CD14-positive monocyte (primary cell): ENCODE measurements around the gene AMBRA1. TPM values are rescaled to one million over a fixed set of nuclear protein-coding genes. Genes with fewer than 3 reads are reported as not detected.
"Not testable (repeated sequence)": the region's sequence is repeated elsewhere in the genome, so short reads cannot be mapped to it uniquely, and the experiment has no call there.

ENCODE experiments used
- DNase-seq, 3 donors: peaks; one replicate each; pipeline ENCODE4 v3.0.0-alpha.2; 2011 to 2022
- H2AFZ ChIP-seq: 2 replicates; pipeline ENCODE4 v1.6.0; 2012; ENCODE audit warnings: mild to moderate bottlenecking, low read depth, low read length, inconsistent platforms; ENCODE audit not compliant: insufficient read depth, poor library complexity, severe bottlenecking
- H3K27ac ChIP-seq, 2 donors: 1 replicate in 1 of 2; 2 replicates in 1 of 2; pipeline ENCODE4 v1.5.1; 2012 to 2013; ENCODE audit warnings: low read length in 2 of 2, control low read depth in 1 of 2, inconsistent platforms in 1 of 2, low read depth in 1 of 2, mild to moderate bottlenecking in 1 of 2
- H3K27me3 ChIP-seq, 2 donors: one replicate each; pipeline versions ENCODE4 v1.6.0 to v1.6.1; 2011 to 2013; ENCODE audit warnings: low read length in 2 of 2; ENCODE audit not compliant: control insufficient read depth in 2 of 2, insufficient read depth in 2 of 2
- H3K36me3 ChIP-seq, 2 donors: replicated peaks in 1 of 2; 1 replicate in 1 of 2; 2 replicates in 1 of 2; pipeline versions ENCODE4 v1.5.1 to v1.6.1; 2012 to 2013; ENCODE audit warnings: low read length in 2 of 2, control low read depth in 1 of 2, inconsistent platforms in 1 of 2, mild to moderate bottlenecking in 1 of 2; ENCODE audit not compliant: insufficient read depth in 2 of 2, control insufficient read depth in 1 of 2
- H3K4me1 ChIP-seq, 2 donors: 1 replicate in 1 of 2; 2 replicates in 1 of 2; pipeline versions ENCODE4 v1.5.1 to v1.6.1; 2012 to 2013; ENCODE audit warnings: low read length in 2 of 2, control low read depth in 1 of 2, inconsistent platforms in 1 of 2, mild to moderate bottlenecking in 1 of 2, moderate library complexity in 1 of 2; ENCODE audit not compliant: insufficient read depth in 2 of 2, control insufficient read depth in 1 of 2
- H3K4me2 ChIP-seq: replicated peaks from 2 replicates; pipeline ENCODE3; 2012; ENCODE audit warnings: low read length, moderate library complexity, mild to moderate bottlenecking; ENCODE audit not compliant: poor library complexity, severe bottlenecking; ENCODE audit errors: extremely low read depth
- H3K4me3 ChIP-seq, 3 experiments: fragments of 200-600 bp in 1 of 3; sonication (generic) in 1 of 3; replicated peaks in 1 of 3; 1 replicate in 2 of 3; 2 replicates in 1 of 3; pipeline ENCODE4 v1.5.1; 2011 to 2013; ENCODE audit warnings: low read length in 3 of 3, mild to moderate bottlenecking in 3 of 3, control low read depth in 2 of 3, low read depth in 2 of 3, inconsistent platforms in 1 of 3, moderate library complexity in 1 of 3
- H3K79me2 ChIP-seq: 2 replicates; pipeline ENCODE4 v1.6.0; 2012; ENCODE audit warnings: mild to moderate bottlenecking, control low read depth, inconsistent platforms, low read length, moderate library complexity; ENCODE audit not compliant: insufficient read depth
- H3K9ac ChIP-seq: 2 replicates; pipeline ENCODE4 v1.6.0; 2017; ENCODE audit warnings: low read length, mild to moderate bottlenecking; ENCODE audit not compliant: insufficient read depth, poor library complexity, severe bottlenecking
- H3K9me3 ChIP-seq, 2 donors: replicated peaks in 1 of 2; 1 replicate in 1 of 2; 2 replicates in 1 of 2; pipeline versions ENCODE4 v1.5.1 to v1.6.1; 2012 to 2013; ENCODE audit warnings: low read length in 2 of 2, control low read depth in 1 of 2; ENCODE audit not compliant: control insufficient read depth in 1 of 2, insufficient read depth in 1 of 2
- H4K20me1 ChIP-seq: 2 replicates; pipeline ENCODE4 v1.6.0; 2012; ENCODE audit warnings: mild to moderate bottlenecking, low read length, control low read depth, moderate library complexity; ENCODE audit not compliant: insufficient read depth
- H3K27ac Mint-ChIP-seq, 7 donors: one replicate each; pipeline ENCODE4 v1.8.0; 2020; ENCODE audit warnings: mild to moderate bottlenecking in 7 of 7, mixed read lengths in 7 of 7, moderate library complexity in 6 of 7, inconsistent platforms in 2 of 7
- H3K27me3 Mint-ChIP-seq, 3 donors: one replicate each; pipeline ENCODE4 v1.8.0; 2021 to 2022; ENCODE audit warnings: low read depth in 3 of 3, mild to moderate bottlenecking in 3 of 3, mixed read lengths in 3 of 3, moderate library complexity in 3 of 3, inconsistent platforms in 1 of 3
- H3K36me3 Mint-ChIP-seq, 2 donors: one replicate each; pipeline ENCODE4 v1.8.0; 2020; ENCODE audit warnings: mixed read lengths in 2 of 2, inconsistent platforms in 1 of 2, mild to moderate bottlenecking in 1 of 2
- H3K4me1 Mint-ChIP-seq: one replicate; pipeline ENCODE4 v1.8.0; 2020; ENCODE audit warnings: mild to moderate bottlenecking, mixed read lengths
- H3K4me3 Mint-ChIP-seq, 2 donors: one replicate each; pipeline ENCODE4 v1.8.0; 2020; ENCODE audit warnings: mild to moderate bottlenecking in 2 of 2, mixed read lengths in 2 of 2, moderate library complexity in 1 of 2
- H3K9me3 Mint-ChIP-seq, 7 donors: one replicate each; pipeline ENCODE4 v1.8.0; 2020 to 2022; ENCODE audit warnings: mixed read lengths in 7 of 7, mild to moderate bottlenecking in 6 of 7, moderate library complexity in 6 of 7, inconsistent platforms in 2 of 7
- CTCF ChIP-seq: fragments of 200-600 bp; IDR thresholded peaks from one replicate; pipeline ENCODE4 v1.8.0; 2022; ENCODE audit warnings: antibody characterized with exemption, mild to moderate bottlenecking
- WGBS: methylation state at CpG from one replicate; pipeline ENCODE4 v1.1.5; 2013; ENCODE audit warnings: missing lambda C conversion rate; ENCODE audit not compliant: insufficient coverage; 5-methylcytosine and 5-hydroxymethylcytosine counted together
- intact Hi-C, 2 donors: fragments of 100-400 bp; cut with micrococcal nuclease; formaldehyde crosslinking; loops; one replicate each; pipeline versions ENCODE4 v1.15.0 to v1.15.1; 2023
- polyA plus RNA-seq, 3 donors: library from polyadenylated mRNA; depleted of rRNA in 1 of 3; unstranded in 2 of 3; stranded (reverse) in 1 of 3; fragments of 300-500 nt in 2 of 3; fragments of >200 nt in 1 of 3; fragmentation: Illumina TruSeq in 2 of 3; gene quantifications; 1 replicate in 2 of 3; 2 replicates in 1 of 3; pipeline ENCODE4 v1.2.3, GENCODE V29; 2012 to 2021

The AMBRA1 gene
- polyA plus RNA-seq, 3 donors: 2.1 to 6.1 (median 3.8) TPM

DNA sequence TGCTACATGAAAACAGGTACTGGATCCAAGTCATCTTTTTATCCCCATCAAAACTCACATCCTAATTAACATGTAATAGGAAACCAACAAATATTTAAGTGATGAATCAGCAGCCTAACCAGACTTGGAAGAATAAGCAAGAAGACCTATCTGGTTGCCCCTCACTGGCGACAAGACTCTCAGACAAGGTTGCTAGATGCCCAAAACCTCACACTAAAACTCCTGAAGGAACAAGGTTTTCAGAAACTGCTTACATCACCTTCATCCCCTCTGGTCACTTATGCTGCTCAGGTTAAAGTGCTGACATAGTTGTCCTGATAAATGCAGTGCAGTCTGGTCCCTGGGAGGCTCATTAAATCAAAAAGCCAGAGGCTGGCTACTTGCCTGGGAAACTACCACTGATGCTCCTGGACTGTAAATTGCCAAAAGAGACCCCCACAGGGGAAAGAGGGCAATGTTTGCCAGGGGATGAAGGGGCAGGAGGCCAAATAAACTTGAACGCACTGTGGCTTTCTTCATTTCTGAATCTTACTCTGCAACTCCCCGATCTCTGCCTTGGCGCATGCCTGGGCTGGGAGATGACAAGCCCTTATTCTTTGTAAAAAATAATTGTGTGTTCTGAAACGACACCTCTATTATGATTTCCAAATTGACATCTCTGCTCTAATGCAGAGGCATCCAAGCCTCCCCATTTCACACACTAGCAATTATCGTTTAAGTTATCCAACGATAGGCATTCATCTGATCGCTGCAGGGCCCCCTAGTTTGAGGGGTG is 72.7 kb downstream of the AMBRA1 start:
- Mint-ChIP-seq H3K9me3 (peaks cover 0 to 6% (median 0%) of the 10 kb centered on the region in 7 donors), H3K36me3 (peaks cover 2 to 14% of the 10 kb centered on the region in 2 donors), H3K4me1 (peaks cover 33% of the 10 kb centered on the region), H3K27me3 (peaks cover 0 to 2% (median 0%) of the 10 kb centered on the region in 3 donors), H3K27ac (peak overlapping the region in 1 of 7 donors; percentile 5), H3K4me3 (no peak overlapping the region)
- Histone ChIP-seq H3K27me3 (no peaks in the 10 kb centered on the region), H3K79me2 (peaks cover 45% of the 10 kb centered on the region), H3K36me3 (no peaks in the 10 kb centered on the region), H3K9me3 (no peaks in the 10 kb centered on the region), H2AFZ (no peak overlapping the region), H3K9ac (no peak overlapping the region), H3K4me3 (no peak overlapping the region), H3K27ac (no peak overlapping the region), H3K4me2 (no peak overlapping the region), H4K20me1 (peaks cover 56% of the 10 kb centered on the region), H3K4me1 (peaks cover 2 to 7% of the 10 kb centered on the region in 2 donors)
- intact Hi-C loops: no loop called here
- 89% methylated on average over 1 of the region's 8 CpGs for WGBS
- TF ChIP-seq CTCF: no peak
- DNase-seq: no peak

- no peaks in the 10 kb centered on the region for H3K9me3 ChIP-seq
- no peak overlapping the region for H3K9ac ChIP-seq
- Mint-ChIP-seq H3K9me3 (peaks cover 0 to 6% (median 0%) of the 10 kb centered on the region in 7 donors), H3K4me1 (peaks cover 33% of the 10 kb centered on the region), H3K27ac (peak overlapping the region in 4 of 7 donors; percentile 3 to 54 (median 36)), H3K4me3 (no peak overlapping the region), H3K27me3 (peaks cover 0 to 2% (median 0%) of the 10 kb centered on the region in 3 donors), H3K36me3 (peaks cover 3 to 16% of the 10 kb centered on the region in 2 donors)
- peaks cover 49% of the 10 kb centered on the region for H4K20me1 ChIP-seq
- no peak overlapping the region for H3K4me3 ChIP-seq
- H2AFZ ChIP-seq: no peak overlapping the region
- H3K36me3 ChIP-seq: no peaks in the 10 kb centered on the region
- no peak for TF ChIP-seq CTCF
- no peaks in the 10 kb centered on the region for H3K27me3 ChIP-seq
- H3K27ac ChIP-seq: peak overlapping the region in 1 of 2 donors; percentile 16
- no peak overlapping the region for H3K4me2 ChIP-seq
- H3K4me1 ChIP-seq: peaks cover 2 to 7% of the 10 kb centered on the region in 2 donors
- no peak for DNase-seq
- intact Hi-C loops: no loop called here
- WGBS: 72% methylated on average over 2 of the region's 3 CpGs
- H3K79me2 ChIP-seq: peaks cover 30% of the 10 kb centered on the region
Observed at GRCh38 chr11:46519351-46519750, 74.5 kb downstream of the AMBRA1 start.

DNA sequence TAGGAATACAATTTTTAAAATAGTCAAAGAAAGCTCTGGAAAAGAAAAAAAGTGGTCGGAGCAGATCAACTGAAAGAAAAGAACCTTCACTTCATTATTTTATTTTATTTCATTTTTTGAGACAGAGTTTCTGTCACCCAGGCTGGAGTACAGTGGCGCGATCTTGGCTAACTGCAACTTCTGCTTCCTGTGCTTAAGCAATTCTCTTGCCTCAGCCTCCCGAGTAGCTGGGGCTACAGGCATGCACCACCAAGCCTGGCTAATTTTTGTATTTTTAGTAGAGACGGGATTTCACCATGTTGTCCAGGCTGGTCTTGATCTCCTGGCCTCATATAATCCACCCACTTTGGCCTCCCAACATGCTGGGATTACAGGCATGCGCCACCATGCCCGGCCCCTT is 74.9 kb downstream of the AMBRA1 start:
- H3K4me1 Mint-ChIP-seq: peaks cover 36% of the 10 kb centered on the region
- H3K9me3 Mint-ChIP-seq, H3K9me3 ChIP-seq, H3K4me1 ChIP-seq, H3K27me3 ChIP-seq, intact Hi-C loops, H3K36me3 ChIP-seq, H3K27me3 Mint-ChIP-seq, H2AFZ ChIP-seq, H3K4me2 ChIP-seq, H3K9ac ChIP-seq, H3K4me3 ChIP-seq: not testable (repeated sequence)
- Histone ChIP-seq H4K20me1 (peaks cover 49% of the 10 kb centered on the region), H3K27ac (peak overlapping the region in 1 of 2 donors; percentile 16), H3K79me2 (peaks cover 28% of the 10 kb centered on the region)
- H3K27ac Mint-ChIP-seq: peak overlapping the region; percentile 3 to 80 (median 33)
- DNase-seq: peak; percentile 7 to 26 (median 24)
- H3K36me3 Mint-ChIP-seq: peaks cover 6 to 12% of the 10 kb centered on the region in 2 donors
- no CpG with 5 or more reads among the region's 7 CpGs for WGBS
- H3K4me3 Mint-ChIP-seq: peak overlapping the region in 1 of 2 donors; percentile 67
